KMS-11 (cell line): ENCODE measurements around the gene HDGFL3.
A peak's percentile ranks its signal among the peaks of the same experiment; 100 is the strongest.

Experiments used
- H2AFZ ChIP-seq: fragments of 200-600 bp; sonication (generic); 2 replicates; pipeline ENCODE4 v1.6.1; 2016; ENCODE audit warnings: antibody characterized with exemption, mixed run types, low read depth
- H3K27ac ChIP-seq: fragments of 200-600 bp; sonication (generic); 2 replicates; pipeline ENCODE4 v1.6.1; 2016; ENCODE audit warnings: mild to moderate bottlenecking, mixed run types
- H3K27me3 ChIP-seq: fragments of 200-600 bp; sonication (generic); 2 replicates; pipeline ENCODE4 v1.6.1; 2017; ENCODE audit warnings: mild to moderate bottlenecking, low read depth, mixed run types, moderate library complexity; ENCODE audit not compliant: insufficient read depth
- H3K36me3 ChIP-seq: fragments of 200-600 bp; sonication (generic); 2 replicates; pipeline ENCODE4 v1.6.1; 2017; ENCODE audit warnings: mild to moderate bottlenecking, mixed run types; ENCODE audit not compliant: insufficient read depth
- H3K4me1 ChIP-seq: fragments of 200-600 bp; sonication (generic); 2 replicates; pipeline ENCODE4 v1.6.1; 2016; ENCODE audit warnings: mild to moderate bottlenecking, low read depth, mixed run types; ENCODE audit not compliant: poor library complexity, severe bottlenecking
- H3K4me2 ChIP-seq: fragments of 200-600 bp; sonication (generic); 2 replicates; pipeline ENCODE4 v1.7.0; 2016; ENCODE audit warnings: mild to moderate bottlenecking, mixed run types
- H3K4me3 ChIP-seq: fragments of 200-600 bp; sonication (generic); IDR thresholded peaks from 2 replicates; pipeline ENCODE4 v1.6.1; 2017; ENCODE audit warnings: low read depth, low read length, mixed read lengths; ENCODE audit not compliant: insufficient read depth
- H3K79me2 ChIP-seq: fragments of 200-600 bp; sonication (generic); 2 replicates; pipeline ENCODE4 v1.6.1; 2016; ENCODE audit warnings: low read depth, mixed run types; ENCODE audit not compliant: insufficient read depth
- H3K9ac ChIP-seq: fragments of 200-600 bp; sonication (generic); 2 replicates; pipeline ENCODE4 v1.6.1; 2016; ENCODE audit warnings: mild to moderate bottlenecking, mixed run types
- H4K20me1 ChIP-seq: fragments of 200-600 bp; sonication (generic); 2 replicates; pipeline ENCODE4 v1.6.1; 2016; ENCODE audit warnings: mild to moderate bottlenecking, mixed run types; ENCODE audit not compliant: insufficient read depth
- CTCF ChIP-seq: fragments of 200-600 bp; sonication (generic); conservative IDR thresholded peaks from 2 replicates; pipeline ENCODE4 v1.6.1; 2017; ENCODE audit warnings: low read depth, mild to moderate bottlenecking, antibody characterized with exemption, low read length, moderate library complexity, mixed read lengths

Gene HDGFL3

GRCh38 chr15:83198476-83198875, 9.1 kb downstream of the HDGFL3 start:
- H3K27ac ChIP-seq: no peak overlapping the region
- H3K4me1 ChIP-seq: peaks cover 35% of the 10 kb centered on the region
- peaks cover 53% of the 10 kb centered on the region for H3K27me3 ChIP-seq
- H3K36me3 ChIP-seq: no peaks in the 10 kb centered on the region
- H3K9ac ChIP-seq: no peak overlapping the region
- no peak overlapping the region for H3K4me3 ChIP-seq
- TF ChIP-seq CTCF: no peak
- peak overlapping the region; percentile 69 for H3K4me2 ChIP-seq
- H4K20me1 ChIP-seq: no peaks in the 10 kb centered on the region
- H3K79me2 ChIP-seq: no peaks in the 10 kb centered on the region
- no peak overlapping the region for H2AFZ ChIP-seq

- peaks cover 25% of the 10 kb centered on the region for H3K27me3 ChIP-seq
- TF ChIP-seq CTCF: no peak
- H3K4me1 ChIP-seq: peaks cover 14% of the 10 kb centered on the region
- no peak overlapping the region for H3K27ac ChIP-seq
- no peak overlapping the region for H3K9ac ChIP-seq
- H3K4me3 ChIP-seq: no peak overlapping the region
- H3K36me3 ChIP-seq: no peaks in the 10 kb centered on the region
- no peak overlapping the region for H2AFZ ChIP-seq
- no peak overlapping the region for H3K4me2 ChIP-seq
- H4K20me1 ChIP-seq: no peaks in the 10 kb centered on the region
- no peaks in the 10 kb centered on the region for H3K79me2 ChIP-seq
These were observed 13.1 kb downstream of the HDGFL3 start for GRCh38 chr15:83194528-83194927.

- no peak overlapping the region for H3K27ac ChIP-seq
- H3K79me2 ChIP-seq: no peaks in the 10 kb centered on the region
- H4K20me1 ChIP-seq: no peaks in the 10 kb centered on the region
- H2AFZ ChIP-seq: no peak overlapping the region
- H3K36me3 ChIP-seq: no peaks in the 10 kb centered on the region
- peaks cover 24% of the 10 kb centered on the region for H3K27me3 ChIP-seq
- peaks cover 6% of the 10 kb centered on the region for H3K4me1 ChIP-seq
- no peak for TF ChIP-seq CTCF
- H3K9ac ChIP-seq: no peak overlapping the region
- H3K4me2 ChIP-seq: no peak overlapping the region
- H3K4me3 ChIP-seq: no peak overlapping the region
These were observed 13.9 kb downstream of the HDGFL3 start for GRCh38 chr15:83193721-83194120.

- no peaks in the 10 kb centered on the region for H3K79me2 ChIP-seq
- peaks cover 20% of the 10 kb centered on the region for H3K27me3 ChIP-seq
- no peak overlapping the region for H3K9ac ChIP-seq
- no peak overlapping the region for H3K4me3 ChIP-seq
- no peak overlapping the region for H2AFZ ChIP-seq
- no peak for TF ChIP-seq CTCF
- no peak overlapping the region for H3K27ac ChIP-seq
- no peaks in the 10 kb centered on the region for H3K36me3 ChIP-seq
- H4K20me1 ChIP-seq: no peaks in the 10 kb centered on the region
- H3K4me1 ChIP-seq: no peaks in the 10 kb centered on the region
- no peak overlapping the region for H3K4me2 ChIP-seq
These were observed 14.9 kb downstream of the HDGFL3 start for GRCh38 chr15:83192742-83193141.

GRCh38 chr15:83190450-83190849, 17.2 kb downstream of the HDGFL3 start:
- no peaks in the 10 kb centered on the region for H3K36me3 ChIP-seq
- H3K4me2 ChIP-seq: no peak overlapping the region
- H3K4me1 ChIP-seq: no peaks in the 10 kb centered on the region
- H3K9ac ChIP-seq: no peak overlapping the region
- no peak for TF ChIP-seq CTCF
- H3K27ac ChIP-seq: no peak overlapping the region
- H4K20me1 ChIP-seq: no peaks in the 10 kb centered on the region
- H3K27me3 ChIP-seq: no peaks in the 10 kb centered on the region; the same call in 1 of the 2 replicates
- H3K79me2 ChIP-seq: no peaks in the 10 kb centered on the region
- H2AFZ ChIP-seq: no peak overlapping the region
- H3K4me3 ChIP-seq: no peak overlapping the region
